Activated CD8-positive, alpha-beta memory T cell treated with anti-CD3 and anti-CD28 coated beads, Interleukin-2, amount 50 U/mL, for 24 hours (primary cell): ENCODE data around the gene FAT1.
"Not testable (repeated sequence)": the region's sequence is repeated elsewhere in the genome, so short reads cannot be mapped to it uniquely, and the experiment has no call there.

Source experiments
- DNase-seq: peaks from one replicate; pipeline ENCODE4 v3.0.0-alpha.2; 2020; ENCODE audit errors: extremely low read depth

Gene FAT1

DNA sequence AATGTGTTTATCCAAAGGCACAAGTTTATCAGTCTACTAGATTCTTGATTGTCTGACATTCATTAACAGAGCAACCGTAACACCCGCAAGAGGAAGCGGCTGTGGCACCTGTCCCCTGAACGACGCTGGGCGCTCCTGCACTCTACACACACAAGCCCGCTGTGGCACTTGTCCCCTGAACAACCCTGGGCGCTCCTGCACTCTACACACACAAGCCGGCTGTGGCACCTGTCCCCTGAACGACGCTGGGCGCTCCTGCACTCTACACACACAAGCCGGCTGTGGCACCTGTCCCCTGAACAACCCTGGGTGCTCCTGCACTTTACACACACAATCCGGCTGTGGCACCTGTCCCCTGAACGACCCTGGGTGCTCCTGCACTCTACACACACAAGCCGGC is 64.2 kb downstream of the FAT1 start:
- not testable (repeated sequence) for DNase-seq

DNA sequence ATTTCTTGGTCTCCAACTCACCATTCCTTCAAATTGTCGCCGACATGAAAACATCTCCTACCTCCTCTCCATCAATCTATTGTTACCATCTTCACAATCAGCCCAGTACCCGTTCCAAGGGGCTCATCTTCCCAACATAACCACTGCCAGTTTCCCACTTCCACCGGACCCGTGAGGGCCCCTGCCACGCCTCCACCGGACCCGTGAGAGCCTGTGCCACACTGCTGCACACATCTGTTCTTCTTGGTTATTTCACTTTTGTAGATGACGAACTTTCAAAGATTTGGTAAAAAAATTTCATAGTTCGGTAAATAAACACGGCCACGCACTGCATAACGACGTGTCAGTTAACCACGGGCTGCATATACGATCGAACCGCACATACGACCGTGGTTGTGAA is 65.0 kb downstream of the FAT1 start:
- no peak for DNase-seq

DNA sequence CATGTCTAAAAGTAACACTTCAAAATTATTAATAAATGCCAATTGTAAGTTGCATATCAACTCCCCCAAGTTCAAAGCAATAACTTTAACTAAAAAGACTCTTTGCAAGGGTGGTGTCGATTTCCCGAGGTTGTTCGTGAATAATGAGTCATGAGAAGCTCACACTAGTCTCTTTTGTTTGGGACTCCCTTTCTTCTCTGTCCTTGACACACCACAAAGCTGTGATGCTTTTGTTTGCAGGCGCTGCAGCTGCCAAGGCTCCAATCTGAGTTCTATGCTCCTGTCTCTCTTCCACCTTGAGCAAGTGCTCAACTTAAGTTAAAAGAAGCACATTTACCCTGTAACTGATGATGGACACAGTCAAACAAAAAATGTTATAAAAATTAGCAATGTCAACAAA is 65.9 kb downstream of the FAT1 start:
- DNase-seq, result no peak

GRCh38 chr4:186653969-186654368 is 69.7 kb downstream of the FAT1 start:
- DNase-seq, result no peak

DNA sequence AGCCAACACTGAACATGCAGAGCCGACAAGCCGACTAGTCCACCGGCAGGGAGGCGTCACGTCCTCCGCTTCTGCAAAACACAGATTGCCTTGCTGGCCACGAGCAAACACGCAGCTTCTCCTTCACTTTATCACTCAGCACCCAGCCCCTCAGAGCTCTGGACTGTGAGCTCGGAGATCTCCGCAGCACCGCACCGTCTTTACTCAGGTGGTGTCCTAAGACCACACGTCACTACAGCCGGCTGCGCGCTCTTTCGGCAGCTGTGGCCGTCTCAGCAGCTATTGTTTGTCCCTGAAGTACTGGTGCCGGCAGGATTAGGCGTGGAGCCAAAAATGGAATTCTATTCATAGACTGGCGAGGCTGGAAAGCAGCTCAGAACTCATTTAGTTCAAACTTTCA is 72.0 kb downstream of the FAT1 start:
- no peak for DNase-seq

DNA sequence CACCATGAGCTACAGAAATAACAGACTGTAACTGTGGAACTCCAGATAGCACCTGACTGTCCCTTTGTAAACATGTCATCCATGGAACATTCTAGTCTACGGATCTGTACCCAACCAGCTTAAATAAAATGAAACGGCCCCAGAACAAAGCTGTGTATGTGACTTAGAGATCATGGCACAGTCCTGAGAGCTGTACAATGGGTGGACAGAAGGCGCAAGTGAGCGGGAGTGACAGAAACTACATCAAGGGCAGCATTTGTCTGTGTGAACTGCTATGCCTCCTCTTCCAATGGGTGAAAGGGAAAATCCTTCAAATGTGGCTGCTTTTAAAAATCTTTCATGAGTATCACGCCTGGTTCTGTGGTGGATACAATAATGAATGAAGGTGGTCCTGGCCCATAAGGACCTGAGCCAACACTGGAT is 72.5 kb downstream of the FAT1 start:
- no peak for DNase-seq

DNA sequence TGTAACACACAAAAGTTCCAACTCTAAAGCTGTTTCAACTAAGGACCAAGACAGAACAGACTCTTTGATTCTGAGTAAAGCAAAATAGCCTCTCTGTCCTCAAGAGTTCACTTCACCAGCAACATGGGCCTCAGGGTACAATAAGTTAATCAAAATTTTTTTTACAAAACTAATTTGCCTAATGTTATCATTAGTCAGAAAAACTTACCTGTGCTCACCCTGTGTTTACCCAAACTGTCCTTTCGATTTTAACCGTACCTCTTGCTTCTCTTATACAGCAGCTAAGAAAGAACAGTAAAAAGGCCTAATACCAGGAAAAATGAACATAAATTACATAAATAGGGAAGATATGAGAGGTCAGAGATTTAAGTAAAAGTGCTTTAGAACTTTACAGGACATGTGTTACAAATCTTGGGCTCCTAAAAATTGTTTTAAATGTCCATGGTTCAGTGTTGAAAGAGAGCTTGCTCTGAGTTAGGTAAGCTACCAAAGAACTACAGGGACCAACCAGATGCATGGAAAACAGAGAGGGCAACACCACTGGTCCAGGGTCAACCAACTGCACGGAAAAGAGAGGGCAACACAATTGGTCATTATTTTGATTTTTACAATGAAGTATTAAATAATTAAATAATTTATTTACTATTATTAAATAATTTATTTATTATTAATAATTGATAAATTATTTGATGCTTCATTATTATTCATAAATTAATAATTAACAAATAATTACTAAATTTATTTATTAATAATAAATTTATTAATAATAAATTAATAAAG is 73.1 kb downstream of the FAT1 start:
- no peak for DNase-seq

DNA sequence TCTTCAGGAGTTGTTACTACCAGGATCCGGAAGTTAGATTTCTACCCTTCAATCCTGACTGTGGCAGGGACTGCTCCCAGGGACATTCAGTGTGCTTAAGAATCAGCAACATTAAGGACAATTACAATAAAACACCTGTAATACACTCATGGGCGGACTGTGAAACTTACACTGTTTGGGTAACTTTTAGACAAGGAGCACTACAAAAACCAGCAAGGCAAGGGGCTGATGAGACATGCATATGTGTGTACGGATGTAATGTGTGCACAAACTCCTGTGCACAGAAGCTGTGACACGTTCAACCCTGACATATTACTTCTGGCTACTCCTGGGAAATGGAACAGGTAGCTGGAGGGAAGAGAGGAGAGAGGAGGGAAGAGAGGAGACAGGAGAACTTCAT is 75.8 kb downstream of the FAT1 start:
- DNase-seq, result no peak

DNA sequence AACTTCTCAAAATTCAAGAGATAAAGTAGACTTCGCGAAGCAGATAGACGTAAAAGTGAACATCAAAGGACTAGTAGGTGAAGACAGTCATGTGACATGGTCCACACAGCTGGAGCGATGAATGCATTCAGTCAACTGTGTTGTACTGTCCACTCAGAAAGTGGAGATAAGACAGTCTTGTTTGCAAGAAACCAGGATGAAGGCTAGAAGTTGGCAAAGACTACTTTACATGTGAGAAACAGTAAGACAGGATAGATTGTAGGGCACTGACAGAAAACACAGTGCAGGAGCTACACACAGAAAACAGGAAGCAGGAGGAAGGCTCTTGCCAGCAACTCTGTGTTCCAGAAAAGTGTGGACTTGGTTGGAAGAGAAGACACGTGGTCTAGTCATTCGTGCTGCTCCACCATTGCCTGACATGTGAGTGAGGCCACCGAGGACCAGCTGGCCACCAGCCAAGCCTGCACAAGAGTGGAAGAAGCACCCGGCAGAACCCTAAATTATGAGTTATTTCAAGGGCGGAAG is 78.9 kb downstream of the FAT1 start:
- no peak for DNase-seq

DNA sequence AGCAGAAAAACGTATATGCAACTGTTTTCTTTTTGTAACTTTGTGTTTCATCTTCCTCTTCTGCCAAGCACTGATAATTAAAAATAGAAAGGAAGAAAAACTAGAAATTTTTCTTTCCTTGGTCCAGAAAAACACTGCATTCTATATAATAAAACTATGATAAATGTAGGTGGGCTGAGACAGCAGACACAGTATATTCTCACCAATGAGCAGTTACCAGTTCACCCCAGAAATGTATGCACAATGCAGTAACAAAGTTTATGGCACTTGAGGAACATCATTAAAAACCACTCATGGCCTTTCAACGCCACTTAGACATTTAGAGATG is 79.4 kb downstream of the FAT1 start:
- DNase-seq, result no peak

DNA sequence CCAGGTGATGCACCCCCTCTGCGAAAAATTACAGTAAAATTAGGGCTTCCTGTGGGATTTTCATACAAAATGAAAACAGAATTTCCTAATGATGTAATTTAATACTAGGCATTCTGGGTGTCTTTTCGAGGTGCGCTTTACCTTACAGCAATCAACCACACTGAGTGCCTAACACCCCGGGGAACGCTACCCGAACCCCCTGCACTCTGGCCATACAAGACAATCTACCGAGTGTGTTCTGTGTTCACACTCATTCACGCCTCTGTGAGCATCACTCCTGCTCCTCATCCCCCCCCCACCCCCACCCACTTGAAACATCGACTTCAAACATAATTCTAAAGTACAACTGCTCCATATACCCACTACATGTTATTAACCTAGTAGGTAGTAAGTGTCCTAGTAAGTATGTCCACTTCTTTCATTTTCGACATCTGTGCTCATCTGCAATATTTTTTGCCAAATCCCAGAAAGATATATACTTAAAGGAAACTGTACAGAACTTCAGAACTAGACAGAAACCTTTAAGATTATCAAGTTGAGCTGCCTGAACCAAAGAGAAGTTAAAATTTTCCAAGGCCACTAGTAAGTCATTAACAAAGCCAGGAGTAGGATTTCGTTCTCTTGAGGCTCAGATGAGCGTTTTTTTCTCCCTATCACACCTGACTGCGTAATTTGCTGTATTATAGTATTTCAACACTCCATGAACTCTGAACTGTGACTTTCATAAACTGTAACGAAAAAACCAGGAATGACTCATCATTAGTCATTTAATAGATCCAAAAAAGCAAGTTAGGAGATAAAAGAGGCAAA is 80.0 kb downstream of the FAT1 start:
- no peak for DNase-seq

GRCh38 chr4:186642998-186643397 is 80.7 kb downstream of the FAT1 start:
- no peak for DNase-seq

DNA sequence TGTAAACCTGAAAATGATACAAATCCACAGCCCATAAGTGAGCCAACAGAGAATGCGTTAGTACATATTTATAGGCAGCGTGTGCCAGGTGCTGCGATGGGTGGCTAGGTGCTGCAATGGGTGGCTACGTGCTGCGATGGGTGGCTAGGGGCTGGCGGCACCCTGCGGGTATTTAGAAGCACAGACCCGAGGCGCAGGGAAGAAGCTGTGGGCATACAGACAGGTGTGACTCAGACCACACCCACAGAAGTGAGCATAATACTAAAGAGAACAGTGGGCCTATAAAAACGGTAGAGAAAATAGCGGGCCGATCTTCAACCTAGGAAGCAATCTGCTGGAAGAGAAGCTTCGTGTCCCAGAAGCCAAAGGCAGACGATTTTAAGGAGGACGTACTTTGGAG is 81.1 kb downstream of the FAT1 start:
- DNase-seq, result no peak

GRCh38 chr4:186634591-186635128 is 89.0 kb downstream of the FAT1 start:
- no peak for DNase-seq

DNA sequence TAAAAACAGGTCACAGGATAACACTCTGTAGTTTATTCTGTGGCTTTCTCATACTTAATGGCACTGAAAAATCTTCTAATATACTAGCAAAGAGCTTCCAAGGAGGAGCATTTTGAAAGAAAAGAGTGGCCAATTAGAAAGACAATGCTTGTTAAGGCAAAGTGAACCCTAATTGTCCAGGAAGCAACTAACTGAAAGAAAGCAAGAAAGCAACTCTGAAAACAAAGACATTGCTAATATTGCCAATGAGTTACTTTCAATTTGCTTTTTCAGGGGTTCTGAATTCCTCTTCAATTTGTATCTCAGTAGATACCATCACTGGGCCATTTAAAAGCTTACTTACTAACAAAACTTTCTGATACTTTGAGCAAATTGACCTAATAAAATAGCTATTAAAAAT is 89.8 kb downstream of the FAT1 start:
- no peak for DNase-seq

- no peak for DNase-seq
Observed at GRCh38 chr4:186630128-186630527, 93.5 kb downstream of the FAT1 start.

GRCh38 chr4:186628058-186628711 is 95.5 kb downstream of the FAT1 start:
- DNase-seq, result no peak

DNA sequence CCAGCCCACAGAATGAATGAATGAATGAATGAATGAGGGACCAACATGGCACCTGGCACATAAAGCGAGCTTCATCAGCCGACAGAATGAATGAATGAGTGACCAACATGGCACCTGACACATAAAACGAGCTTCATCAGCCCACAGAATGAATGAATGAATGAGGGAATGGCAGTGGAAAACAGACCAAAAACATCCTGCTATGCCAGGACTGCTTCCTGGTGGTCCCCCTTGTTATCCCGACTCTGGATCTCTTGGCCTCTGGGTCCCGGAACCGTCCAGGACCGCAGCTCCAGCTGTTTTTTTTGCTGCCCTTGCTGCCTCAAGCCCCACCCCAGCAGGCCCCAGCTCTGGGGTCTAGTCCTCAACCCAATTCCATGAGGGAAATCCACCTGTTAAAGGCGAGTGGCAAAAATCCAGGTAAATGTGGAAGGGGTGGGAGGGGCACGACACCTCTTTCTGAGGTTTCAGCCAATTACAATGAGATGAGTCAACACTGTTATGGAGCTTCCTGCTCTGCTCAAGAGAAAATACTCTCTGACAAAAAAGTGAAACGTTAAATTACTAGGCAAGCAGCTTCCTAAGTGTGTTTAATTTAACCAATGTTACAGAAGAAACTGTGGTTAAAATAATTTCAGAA is 96.3 kb downstream of the FAT1 start:
- DNase-seq, result no peak

GRCh38 chr4:186624951-186625350 is 98.7 kb downstream of the FAT1 start:
- no peak for DNase-seq

DNA sequence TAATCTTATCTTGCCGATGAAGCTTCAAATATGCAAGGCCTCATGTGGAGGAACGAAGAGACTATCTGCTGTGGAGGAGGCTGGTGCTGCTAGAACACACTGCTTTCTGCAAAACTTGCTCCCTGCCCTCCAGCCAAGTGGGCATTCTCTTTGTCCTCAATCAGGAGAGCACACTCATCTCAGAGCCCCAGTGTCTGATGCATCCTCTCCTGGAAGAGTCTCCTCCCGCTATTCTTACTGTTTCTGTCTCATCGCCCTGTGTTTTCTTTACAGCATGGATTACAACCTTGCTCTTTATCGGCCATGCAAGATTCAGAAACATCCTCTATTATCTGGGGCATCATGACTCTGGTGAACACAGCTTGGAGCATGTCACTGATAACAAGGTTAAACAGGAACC is 100.1 kb downstream of the FAT1 start:
- no peak for DNase-seq

GRCh38 chr4:186622788-186623464 is 100.7 kb downstream of the FAT1 start:
- DNase-seq, result no peak
